ENCODE data around the gene RSRC1.
"Not testable (repeated sequence)": the region's sequence is repeated elsewhere in the genome, so short reads cannot be mapped to it uniquely, and the experiment has no call there.

Gene RSRC1

DNA sequence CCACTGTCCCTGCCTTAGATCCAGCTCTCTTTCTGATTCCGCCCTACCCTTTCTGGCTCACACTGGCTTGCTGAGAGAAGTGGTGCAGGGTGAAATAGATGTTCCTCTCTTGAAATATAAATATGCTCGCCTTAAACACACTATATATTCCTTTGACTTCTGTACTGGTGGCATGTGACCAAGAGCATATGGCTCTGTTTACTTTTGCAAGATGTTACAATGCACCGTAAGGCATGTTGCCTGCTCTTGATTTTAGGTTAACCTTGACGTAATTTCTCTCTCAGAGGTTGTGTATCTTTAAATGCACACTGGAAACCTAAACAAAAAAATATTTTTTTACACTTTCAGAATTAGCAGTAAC, 749 bp downstream of the RSRC1 start:
- TF ChIP-seq, protein P1, sequence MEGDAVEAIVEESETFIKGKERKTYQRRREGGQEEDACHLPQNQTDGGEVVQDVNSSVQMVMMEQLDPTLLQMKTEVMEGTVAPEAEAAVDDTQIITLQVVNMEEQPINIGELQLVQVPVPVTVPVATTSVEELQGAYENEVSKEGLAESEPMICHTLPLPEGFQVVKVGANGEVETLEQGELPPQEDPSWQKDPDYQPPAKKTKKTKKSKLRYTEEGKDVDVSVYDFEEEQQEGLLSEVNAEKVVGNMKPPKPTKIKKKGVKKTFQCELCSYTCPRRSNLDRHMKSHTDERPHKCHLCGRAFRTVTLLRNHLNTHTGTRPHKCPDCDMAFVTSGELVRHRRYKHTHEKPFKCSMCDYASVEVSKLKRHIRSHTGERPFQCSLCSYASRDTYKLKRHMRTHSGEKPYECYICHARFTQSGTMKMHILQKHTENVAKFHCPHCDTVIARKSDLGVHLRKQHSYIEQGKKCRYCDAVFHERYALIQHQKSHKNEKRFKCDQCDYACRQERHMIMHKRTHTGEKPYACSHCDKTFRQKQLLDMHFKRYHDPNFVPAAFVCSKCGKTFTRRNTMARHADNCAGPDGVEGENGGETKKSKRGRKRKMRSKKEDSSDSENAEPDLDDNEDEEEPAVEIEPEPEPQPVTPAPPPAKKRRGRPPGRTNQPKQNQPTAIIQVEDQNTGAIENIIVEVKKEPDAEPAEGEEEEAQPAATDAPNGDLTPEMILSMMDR (conservative IDR thresholded peaks at IDR 0.05; ENCODE audit: low read depth, low read length), result no peak
- peak overlapping the region; percentile 67 for H3K4me3 ChIP-seq (ENCODE audit: low read length)
- no peak for DNase-seq (ENCODE audit: low read depth)

DNA sequence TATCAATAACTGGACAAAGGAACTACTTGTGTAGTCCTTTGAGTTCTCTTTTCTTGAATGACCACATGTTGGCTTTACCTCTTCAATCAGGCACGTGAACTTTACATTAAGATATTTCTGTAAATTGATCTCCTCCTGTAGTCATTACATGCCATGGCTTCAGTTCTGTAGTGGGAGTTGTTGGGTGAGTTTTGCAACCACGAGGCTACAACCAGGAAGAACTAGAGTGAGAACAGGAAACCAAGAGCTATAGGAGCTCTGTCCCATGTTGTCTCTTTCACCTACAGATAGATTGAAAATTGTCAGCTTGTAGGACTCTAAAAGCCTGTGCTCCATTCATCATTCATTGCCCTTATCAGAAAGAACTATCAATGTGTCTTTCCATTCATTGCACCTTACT, 2.0 kb downstream of the RSRC1 start:
- no peak overlapping the region for H3K4me3 ChIP-seq (ENCODE audit: low read length)
- DNase-seq (ENCODE audit: low read depth), result no peak
- TF ChIP-seq, protein P1 (conservative IDR thresholded peaks at IDR 0.05; ENCODE audit: low read depth, low read length), result no peak

DNA sequence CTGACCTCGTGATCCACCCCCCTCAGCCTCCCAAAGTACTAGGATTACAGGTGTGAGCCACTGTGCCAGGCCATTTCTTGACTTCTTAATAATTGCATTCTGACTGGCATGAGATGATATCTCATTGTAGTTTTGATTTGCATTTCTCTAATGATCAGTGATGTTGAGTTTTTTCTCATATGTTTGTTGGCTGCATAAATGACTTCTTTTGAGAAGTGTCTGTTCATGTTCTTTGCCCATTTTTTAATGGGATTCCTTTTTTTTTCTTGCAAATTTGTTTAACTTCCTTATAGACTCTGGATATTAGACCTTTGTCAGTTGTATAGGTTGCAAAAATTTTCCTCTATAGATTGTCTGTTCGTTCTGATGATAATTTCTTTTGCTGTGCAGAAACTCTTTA, 3.7 kb downstream of the RSRC1 start:
- H3K4me3 ChIP-seq (ENCODE audit: low read length); DNase-seq (ENCODE audit: low read depth): not testable (repeated sequence)

DNA sequence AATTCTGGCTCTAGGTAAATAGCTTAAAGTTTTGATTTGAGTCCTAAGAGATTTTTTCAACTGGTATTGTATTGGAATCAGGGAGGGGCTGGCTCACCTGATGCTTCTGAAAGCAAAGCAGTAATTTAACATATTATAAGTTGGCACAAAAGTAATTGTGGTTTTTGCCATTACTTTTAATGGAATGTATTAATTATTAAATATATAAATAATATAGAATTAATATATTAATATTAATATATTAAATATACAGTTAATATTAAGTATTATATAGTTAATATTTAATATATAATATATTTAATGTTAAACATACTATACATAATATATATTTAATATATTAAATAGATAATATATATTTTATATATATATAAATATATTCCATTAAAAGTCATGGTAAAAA, 10.4 kb downstream of the RSRC1 start:
- TF ChIP-seq, protein P1 (conservative IDR thresholded peaks at IDR 0.05; ENCODE audit: low read depth, low read length), result no peak
- DNase-seq (ENCODE audit: low read depth), result no peak
- H3K4me3 ChIP-seq (ENCODE audit: low read length), result no peak overlapping the region

DNA sequence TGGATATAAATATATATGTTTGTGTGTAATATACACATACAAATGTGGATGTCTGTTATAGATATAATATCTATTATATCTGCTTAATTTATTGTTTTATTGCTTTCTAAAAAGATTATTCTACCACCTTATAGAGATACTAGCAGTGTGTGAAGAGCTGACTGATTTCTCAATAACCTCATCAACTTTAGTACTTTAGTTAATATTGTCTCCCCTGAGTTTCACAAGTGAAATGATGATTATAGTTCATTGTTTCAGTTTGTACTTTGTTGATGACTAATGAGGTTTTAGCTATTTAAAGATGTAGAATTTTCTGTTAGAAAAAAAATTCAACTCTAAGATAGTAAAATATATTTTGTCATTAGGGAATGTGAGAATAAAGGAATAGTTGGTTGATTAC, 11.4 kb downstream of the RSRC1 start:
- TF ChIP-seq, protein P1 (conservative IDR thresholded peaks at IDR 0.05; ENCODE audit: low read depth, low read length), result no peak
- no peak for DNase-seq (ENCODE audit: low read depth)
- H3K4me3 ChIP-seq (ENCODE audit: low read length), result no peak overlapping the region

DNA sequence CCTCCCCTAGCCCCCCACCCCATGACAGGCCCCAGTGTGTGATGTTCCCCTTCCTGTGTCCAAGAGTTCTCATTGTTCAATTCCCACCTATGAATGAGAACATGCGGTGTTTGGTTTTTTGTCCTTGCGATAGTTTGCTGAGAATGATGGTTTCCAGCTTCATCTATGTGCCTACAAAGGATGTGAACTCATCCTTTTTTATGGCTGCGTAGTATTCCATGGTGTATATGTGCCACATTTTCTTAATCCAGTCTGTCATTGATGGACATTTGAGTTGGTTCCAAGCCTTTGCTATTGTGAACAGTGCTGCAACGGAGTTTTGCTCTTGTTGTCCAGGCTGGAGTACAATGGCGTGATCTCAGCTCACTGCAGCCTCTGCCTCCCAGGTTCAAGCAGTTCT, 12.8 kb downstream of the RSRC1 start:
- not testable (repeated sequence) for DNase-seq (ENCODE audit: low read depth); H3K4me3 ChIP-seq (ENCODE audit: low read length)

DNA sequence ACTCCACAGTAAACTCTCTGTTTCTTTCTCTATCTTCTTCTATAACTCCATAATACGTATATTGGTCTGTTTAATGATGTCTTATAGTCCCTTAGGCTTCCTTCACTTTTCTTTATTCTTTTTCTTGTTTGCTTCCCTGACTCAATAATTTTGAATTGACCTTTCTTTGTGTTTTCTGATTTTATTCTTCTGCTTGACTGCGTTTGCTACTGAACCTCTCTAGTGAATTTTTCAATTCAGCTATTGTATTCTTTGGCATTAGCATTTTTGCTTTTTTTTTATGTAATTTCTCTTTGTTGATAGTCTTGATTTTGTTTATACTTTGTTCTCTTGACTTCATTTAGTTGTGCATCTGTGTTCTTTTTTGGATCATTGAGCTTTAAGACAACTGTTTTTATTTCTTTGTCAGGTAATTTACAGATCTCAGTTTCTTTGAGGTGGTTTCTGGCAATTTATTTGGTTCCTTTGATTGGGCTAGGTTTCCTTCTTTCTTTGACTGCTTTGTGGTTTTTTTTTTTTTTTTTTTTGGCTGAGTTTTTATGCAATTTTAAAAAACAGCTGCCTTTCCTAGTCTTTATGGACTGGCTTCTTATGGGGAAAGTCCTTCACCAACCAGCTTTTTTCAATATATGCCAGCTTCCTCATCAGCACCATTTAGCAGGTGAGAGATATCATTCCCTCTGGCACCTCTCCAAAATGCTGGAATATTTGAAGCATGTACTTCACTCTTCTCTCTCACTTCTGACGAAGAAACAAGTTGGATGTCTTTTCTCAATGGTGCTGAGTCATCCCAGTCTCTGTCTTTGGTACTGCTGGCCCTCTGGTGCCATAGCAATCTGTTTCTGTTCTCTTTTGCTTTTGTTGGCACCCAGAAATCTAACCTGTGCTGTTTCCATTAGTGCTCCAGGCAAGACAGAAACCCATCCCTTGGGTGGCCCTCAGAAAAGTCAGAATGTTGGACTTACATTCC, 17.6 kb downstream of the RSRC1 start:
- TF ChIP-seq, protein P1 (conservative IDR thresholded peaks at IDR 0.05; ENCODE audit: low read depth, low read length), result no peak
- H3K4me3 ChIP-seq (ENCODE audit: low read length), result no peak overlapping the region
- DNase-seq (ENCODE audit: low read depth), result no peak

DNA sequence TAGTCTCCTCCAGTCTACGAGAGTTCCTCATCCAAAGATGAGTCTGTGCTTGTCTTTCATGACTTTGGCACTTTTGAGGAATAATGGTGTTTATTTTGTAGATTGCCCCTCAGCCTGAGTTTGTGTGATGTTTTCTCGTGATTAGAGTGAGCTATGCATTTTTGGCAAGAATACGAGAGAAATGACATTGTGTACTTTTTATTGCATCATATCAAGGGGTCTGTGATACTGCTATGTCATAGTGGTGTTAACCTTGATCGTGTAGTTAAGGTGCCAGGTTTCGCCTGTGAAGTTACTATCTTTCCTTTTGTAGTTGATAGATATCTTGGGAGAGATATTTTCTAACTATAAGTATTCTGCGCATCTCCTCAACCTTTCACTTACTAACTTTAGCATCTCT, 18.9 kb downstream of the RSRC1 start:
- TF ChIP-seq, protein P1 (conservative IDR thresholded peaks at IDR 0.05; ENCODE audit: low read depth, low read length), result no peak
- DNase-seq (ENCODE audit: low read depth), result no peak
- no peak overlapping the region for H3K4me3 ChIP-seq (ENCODE audit: low read length)

All from retinal pigment epithelial cell (primary cell).